BJ (cell line): ENCODE measurements around the gene HEXIM1. TPM values are rescaled to one million over a fixed set of nuclear protein-coding genes. Genes with fewer than 3 reads are reported as not detected.

Experiments
- CTCF ChIA-PET: fragments of 350-600 bp; formaldehyde crosslinking; extraction: SDS; loops from one replicate; lab custom pipeline; 2021; ENCODE audit warnings: antibody characterized with exemption, inconsistent platforms; lab: Yijun Ruan, JAX
- POLR2A ChIA-PET: fragments of 300-600 bp; sonication (Branson Sonifier 250); formaldehyde crosslinking; extraction: SDS; loops from one replicate; lab custom pipeline; 2021; ENCODE audit warnings: antibody characterized with exemption; lab: Charles Lee
- DNase-seq: peaks from one replicate; pipeline ENCODE4 v3.0.0-alpha.2; 2011; ENCODE audit warnings: low read depth
- H3K27me3 ChIP-seq: 2 replicates; pipeline ENCODE4 v1.6.0; 2011; ENCODE audit warnings: low read length; ENCODE audit not compliant: control insufficient read depth, insufficient read depth
- H3K36me3 ChIP-seq: 2 replicates; pipeline ENCODE4 v1.5.1; 2011; ENCODE audit warnings: low read length; ENCODE audit not compliant: control insufficient read depth, insufficient read depth
- H3K4me3 ChIP-seq: 2 replicates; pipeline ENCODE4 v1.5.1; 2011; ENCODE audit warnings: low read depth, mild to moderate bottlenecking, control low read depth, low read length
- polyA plus RNA-seq: library from polyadenylated mRNA; depleted of rRNA; stranded (reverse); fragments of >200 nt; gene quantifications from 2 replicates; pipeline ENCODE4 v1.2.3, GENCODE V29; 2011
- TF ChIP-seq, protein P1 (sequence below): IDR thresholded peaks from 2 replicates; pipeline ENCODE4 v1.5.1; 2011; ENCODE audit warnings: low read depth, mild to moderate bottlenecking, control low read depth, inconsistent platforms, low read length, moderate library complexity; ENCODE audit not compliant: insufficient read depth

HEXIM1 gene
- polyA plus RNA-seq, 1 experiment = 16.0 TPM

DNA sequence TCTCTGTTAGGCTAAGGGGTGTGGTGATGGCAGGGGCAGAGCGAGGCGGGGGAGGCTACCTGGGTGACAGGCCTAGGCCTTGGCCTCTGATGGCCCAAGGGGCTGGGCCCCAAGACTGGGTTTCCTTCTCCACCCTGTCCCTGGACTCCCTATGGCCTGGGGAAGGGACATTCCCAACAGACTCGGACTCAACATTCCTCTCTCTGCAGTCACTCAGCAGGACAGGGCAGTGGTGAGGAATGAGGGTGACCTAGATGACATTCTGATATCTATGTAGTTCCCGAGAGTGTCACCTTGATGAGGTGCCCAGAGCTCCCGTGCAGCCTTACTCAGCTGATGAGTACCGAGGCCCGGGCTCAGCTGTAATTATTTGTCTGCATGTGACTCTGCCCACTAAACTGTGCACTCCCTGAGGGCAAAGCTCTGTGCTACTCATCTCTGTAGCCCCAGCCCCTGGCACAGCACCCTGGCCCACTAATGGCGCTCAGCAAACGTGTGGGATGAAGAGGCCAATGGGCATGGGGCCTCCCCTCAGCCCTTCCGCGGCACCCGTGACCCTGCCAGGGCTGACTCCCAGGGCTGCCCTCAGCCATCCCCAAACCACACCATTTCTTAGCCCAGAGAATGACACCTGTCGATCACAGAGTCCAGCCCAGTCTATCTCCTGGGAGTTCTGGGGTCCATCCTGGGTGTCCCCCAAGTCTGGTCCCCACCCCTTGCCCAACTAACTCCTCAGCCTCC is 18.2 kb upstream of the HEXIM1 start:
- ChIA-PET CTCF (interaction anchor here (0.7 to 7.3 kb wide), 13 partner anchors 14 to 355 kb away, joined by 3 to 131 read pairs (median 5); partner anchors contain the start of genes EFTUD2 and HEXIM1), POLR2A (no interaction called here)
- TF ChIP-seq, protein P1, sequence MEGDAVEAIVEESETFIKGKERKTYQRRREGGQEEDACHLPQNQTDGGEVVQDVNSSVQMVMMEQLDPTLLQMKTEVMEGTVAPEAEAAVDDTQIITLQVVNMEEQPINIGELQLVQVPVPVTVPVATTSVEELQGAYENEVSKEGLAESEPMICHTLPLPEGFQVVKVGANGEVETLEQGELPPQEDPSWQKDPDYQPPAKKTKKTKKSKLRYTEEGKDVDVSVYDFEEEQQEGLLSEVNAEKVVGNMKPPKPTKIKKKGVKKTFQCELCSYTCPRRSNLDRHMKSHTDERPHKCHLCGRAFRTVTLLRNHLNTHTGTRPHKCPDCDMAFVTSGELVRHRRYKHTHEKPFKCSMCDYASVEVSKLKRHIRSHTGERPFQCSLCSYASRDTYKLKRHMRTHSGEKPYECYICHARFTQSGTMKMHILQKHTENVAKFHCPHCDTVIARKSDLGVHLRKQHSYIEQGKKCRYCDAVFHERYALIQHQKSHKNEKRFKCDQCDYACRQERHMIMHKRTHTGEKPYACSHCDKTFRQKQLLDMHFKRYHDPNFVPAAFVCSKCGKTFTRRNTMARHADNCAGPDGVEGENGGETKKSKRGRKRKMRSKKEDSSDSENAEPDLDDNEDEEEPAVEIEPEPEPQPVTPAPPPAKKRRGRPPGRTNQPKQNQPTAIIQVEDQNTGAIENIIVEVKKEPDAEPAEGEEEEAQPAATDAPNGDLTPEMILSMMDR = no peak
- no peak for DNase-seq
- Histone ChIP-seq H3K27me3 (no peaks in the 10 kb centered on the region), H3K4me3 (peak overlapping the region; percentile 66), H3K36me3 (peaks cover 1% of the 10 kb centered on the region; the same call in 1 of the 2 replicates)

DNA sequence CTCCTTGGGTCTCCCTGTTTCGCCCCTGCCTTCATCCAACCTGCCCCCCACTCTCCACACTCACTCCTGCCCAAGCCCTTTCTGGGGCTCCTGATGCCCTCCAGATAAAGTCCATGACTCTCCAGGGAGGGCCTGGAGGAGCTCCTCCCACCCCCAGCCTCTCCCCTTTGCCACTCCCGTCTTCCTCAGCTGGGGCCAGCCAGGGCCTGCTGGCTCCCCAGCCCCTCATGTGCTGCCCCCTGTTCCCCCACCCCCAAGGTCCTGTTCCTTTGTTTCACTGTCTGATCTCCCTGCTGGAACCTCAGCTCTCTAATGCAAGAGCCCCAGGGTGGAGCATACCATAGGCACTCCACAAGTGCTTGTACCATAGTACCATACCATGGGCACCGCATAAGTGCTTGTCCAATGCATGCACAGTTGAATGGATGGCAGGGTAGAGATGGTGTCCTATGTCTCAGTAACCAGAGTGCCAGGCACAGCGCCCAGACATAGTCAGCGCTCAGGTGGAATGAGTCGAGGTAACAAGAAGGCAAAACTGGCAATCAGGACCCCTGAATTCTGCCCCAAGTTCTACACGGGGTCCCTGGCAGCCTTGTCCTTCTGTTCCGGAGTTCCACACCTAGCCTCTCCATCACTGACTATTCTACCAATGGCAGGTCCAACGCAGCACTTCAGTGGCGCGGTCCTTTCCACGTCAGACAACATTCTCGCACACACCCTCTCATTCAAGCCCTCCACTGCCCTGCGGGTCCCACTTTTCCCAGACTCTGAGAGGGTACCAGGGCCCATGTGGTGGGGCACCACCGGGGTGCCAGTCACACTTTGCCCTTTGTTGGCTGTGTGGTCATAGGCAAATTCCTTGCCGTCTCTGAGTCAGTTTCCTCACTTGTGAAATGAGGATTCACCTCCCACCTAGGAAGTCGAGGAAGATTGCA is 17.3 kb upstream of the HEXIM1 start:
- Histone ChIP-seq H3K36me3 (peaks cover 1% of the 10 kb centered on the region; the same call in 1 of the 2 replicates), H3K4me3 (peak overlapping the region; percentile 66), H3K27me3 (no peaks in the 10 kb centered on the region)
- CTCF ChIA-PET = interaction anchor here (0.7 to 7.3 kb wide), 19 partner anchors 9 to 355 kb away, joined by 3 to 131 read pairs (median 5); partner anchors contain the start of genes EFTUD2 and HEXIM1
- POLR2A ChIA-PET = no interaction called here
- TF ChIP-seq, protein P1 = no peak
- DNase-seq = no peak

DNA sequence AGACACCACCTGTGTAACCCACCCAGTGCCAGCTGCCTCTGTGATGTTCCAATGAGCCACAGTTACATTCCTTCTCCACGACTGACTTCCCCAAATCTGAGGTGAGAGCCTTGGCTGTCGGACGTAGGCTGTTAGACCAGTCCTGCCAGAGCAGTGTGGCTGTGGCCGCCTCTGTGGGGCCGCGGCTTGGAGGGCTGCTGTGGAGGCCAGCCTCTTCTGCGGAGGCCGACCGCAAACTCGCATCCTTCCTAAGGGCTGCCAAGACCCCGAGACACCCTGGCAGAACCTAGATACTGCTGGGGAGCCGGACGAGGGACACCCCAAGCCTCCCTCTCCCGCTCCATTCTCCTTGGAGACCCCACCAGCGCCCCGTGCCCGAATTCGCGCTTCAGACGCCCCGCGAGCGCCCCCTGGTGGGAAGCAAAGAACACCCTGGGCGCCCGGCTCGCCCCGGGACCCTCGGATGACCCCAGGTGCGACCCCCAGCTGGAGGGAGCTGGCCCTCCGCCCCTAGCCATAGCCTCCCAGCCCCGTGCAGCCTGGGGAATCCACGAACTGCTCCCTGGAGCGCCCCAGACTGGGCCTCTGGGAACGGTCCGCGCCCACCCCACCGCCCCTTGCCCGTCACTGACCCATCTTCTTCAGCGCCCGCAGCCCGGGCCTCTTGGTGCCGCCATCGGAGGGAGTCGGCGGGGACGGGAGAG is 16.5 kb upstream of the HEXIM1 start:
- ChIA-PET POLR2A (no interaction called here), CTCF (interaction anchor here (0.6 to 7.3 kb wide), 23 partner anchors 10 to 266 kb away, joined by 3 to 131 read pairs (median 5); partner anchors contain the start of genes EFTUD2 and HEXIM1)
- H3K27me3 ChIP-seq = no peaks in the 10 kb centered on the region
- peak overlapping the region; percentile 66 for H3K4me3 ChIP-seq
- DNase-seq = no peak
- TF ChIP-seq, protein P1 = peak; percentile 89
- peaks cover 1% of the 10 kb centered on the region; the same call in 1 of the 2 replicates for H3K36me3 ChIP-seq

DNA sequence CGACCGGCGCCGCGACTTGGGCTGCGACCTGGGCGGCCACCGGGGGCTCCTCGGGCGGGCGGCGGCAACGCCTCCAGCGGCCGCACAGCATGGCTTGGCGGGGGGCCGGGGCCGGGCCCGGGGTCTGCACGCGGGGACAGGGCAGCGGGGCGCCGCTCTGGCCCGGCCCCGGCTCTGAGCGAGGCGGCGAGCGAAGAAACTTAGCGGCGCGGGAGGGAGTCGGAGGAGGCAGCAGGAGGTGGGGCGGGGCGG is 16.0 kb upstream of the HEXIM1 start, which contains the start of gene PLCD3:
PLCD3 (minus strand) TSS at position 196 of the 252 bp plus-strand sequence; CDS start at position 91, 105 bp downstream.
- no peak for DNase-seq
- Histone ChIP-seq H3K36me3 (no peaks in the 10 kb centered on the region), H3K27me3 (no peaks in the 10 kb centered on the region), H3K4me3 (peak within 1 kb of the TSS; percentile 66)
- ChIA-PET POLR2A (no interaction called here), CTCF (interaction anchor here (0.6 to 7.3 kb wide), 22 partner anchors 8 to 266 kb away, joined by 3 to 131 read pairs (median 4); partner anchors contain the start of gene HEXIM1)
- TF ChIP-seq, protein P1 = no peak
